K562 (cell line): ENCODE data around the gene FUNDC2. TPM values are rescaled to one million over a fixed set of nuclear protein-coding genes. Genes with fewer than 3 reads are reported as not detected.

ENCODE experiments used
- CCNT2 ChIP-seq: IDR thresholded peaks from 2 replicates; pipeline ENCODE4 v1.6.1; 2011; ENCODE audit warnings: borderline replicate concordance, low read depth, mild to moderate bottlenecking, moderate library complexity, mixed read lengths, low read length; ENCODE audit not compliant: insufficient read length; ENCODE audit errors: extremely low read depth
- NCOA6 ChIP-seq: fragments of 450-650 bp; IDR thresholded peaks from 2 replicates; pipeline ENCODE4 v1.6.1; 2017; ENCODE audit warnings: mild to moderate bottlenecking
- NFIC ChIP-seq: fragments of 450-650 bp; IDR thresholded peaks from 2 replicates; pipeline ENCODE4 v1.6.1; 2017; ENCODE audit warnings: mild to moderate bottlenecking, inconsistent platforms
- PML ChIP-seq: IDR thresholded peaks from 2 replicates; pipeline ENCODE4 v1.6.1; 2012; ENCODE audit warnings: low read length, inconsistent platforms
- POLR2AphosphoS5 ChIP-seq: IDR thresholded peaks from 2 replicates; pipeline ENCODE4 v1.6.1; 2011; ENCODE audit warnings: mild to moderate bottlenecking, low read depth, low read length, moderate library complexity; ENCODE audit not compliant: control insufficient read depth, insufficient read depth
- RREB1 ChIP-seq: fragments of 250-450 bp; sonication (Bioruptor Pico); IDR thresholded peaks from 2 replicates; pipeline ENCODE4 v1.4.0; 2020
- polyA plus RNA-seq, 8 experiments: library from polyadenylated mRNA; depleted of rRNA in 4 of 8; stranded (reverse) in 5 of 8; unstranded in 3 of 8; fragments of >200 nt; fragmentation: Nextera tagmentation in 2 of 8; fragmentation: Illumina TruSeq in 1 of 8; extraction: Ambion mirVana in 2 of 8; extraction: Trizol in 1 of 8; gene quantifications; 2 replicates each; pipeline versions ENCODE4 v1.2.1 to v1.2.3, GENCODE V29; 2011 to 2014; ENCODE audit warnings: inconsistent platforms in 1 of 8, missing spikeins in 1 of 8
- total RNA-seq, 7 experiments: library from RNA; depleted of rRNA in 6 of 7; stranded (reverse); fragments of >200 nt in 6 of 7; fragmentation: Illumina TruSeq in 2 of 7; extraction: Trizol in 2 of 7; gene quantifications; 2 replicates each; pipeline versions ENCODE4 v1.2.1 to v1.2.3, GENCODE V29; 2011 to 2021; ENCODE audit warnings: low replicate concordance in 1 of 7
- TF ChIP-seq, protein P1 (sequence below): fragments of 450-650 bp; conservative IDR thresholded peaks from 2 replicates; pipeline ENCODE4 v1.6.1; 2016; ENCODE audit warnings: missing genetic modification characterization, low read depth, mild to moderate bottlenecking, missing compliant biosample characterization, moderate library complexity
- TF ChIP-seq, protein P2 (sequence below), 2 experiments: fragments of 150-350 bp in 1 of 2; IDR thresholded peaks; 2 replicates each; pipeline ENCODE4 v1.6.1; 2012 to 2016; ENCODE audit warnings: low read depth in 2 of 2, low read length in 2 of 2, mild to moderate bottlenecking in 1 of 2, moderate library complexity in 1 of 2
- TF ChIP-seq, protein P3 (sequence below): fragments of 250-450 bp; sonication (Bioruptor Pico); IDR thresholded peaks from 2 replicates; pipeline ENCODE4 v1.4.0; 2020; ENCODE audit warnings: borderline replicate concordance

Gene FUNDC2
- total and polyA plus RNA-seq, 9 of the 15 experiments (the other 6 are each of a cell fraction or from before 2014, with no cell fraction given): 50.6 to 235 (median 123) TPM

DNA sequence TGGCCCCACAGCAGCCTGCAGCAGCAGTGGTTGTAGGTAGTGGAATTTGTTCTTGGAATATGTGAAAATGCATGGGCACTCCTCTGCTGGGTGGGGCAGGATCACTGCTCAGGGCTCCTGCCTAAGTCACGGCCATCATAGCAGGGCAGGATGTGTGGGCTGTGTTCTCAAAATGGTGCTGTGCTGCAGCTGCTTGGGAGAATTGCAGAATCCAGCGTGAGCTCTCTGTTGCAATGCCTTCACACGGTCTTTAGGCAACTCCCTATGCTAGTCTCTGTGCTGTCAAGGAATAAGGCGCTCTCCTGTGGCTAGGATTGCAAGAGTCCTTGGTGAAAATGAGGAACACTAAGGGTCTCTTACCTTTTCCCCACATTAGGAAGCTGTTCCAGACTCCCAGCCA, 47.0 kb upstream of the FUNDC2 start (continued):
- TF ChIP-seq RREB1 (CRISPR knock-in tag) (no peak), CCNT2 (no peak), NFIC (no peak), NCOA6 (no peak), POLR2AphosphoS5 (no peak), PML (no peak)
- TF ChIP-seq, protein P1, sequence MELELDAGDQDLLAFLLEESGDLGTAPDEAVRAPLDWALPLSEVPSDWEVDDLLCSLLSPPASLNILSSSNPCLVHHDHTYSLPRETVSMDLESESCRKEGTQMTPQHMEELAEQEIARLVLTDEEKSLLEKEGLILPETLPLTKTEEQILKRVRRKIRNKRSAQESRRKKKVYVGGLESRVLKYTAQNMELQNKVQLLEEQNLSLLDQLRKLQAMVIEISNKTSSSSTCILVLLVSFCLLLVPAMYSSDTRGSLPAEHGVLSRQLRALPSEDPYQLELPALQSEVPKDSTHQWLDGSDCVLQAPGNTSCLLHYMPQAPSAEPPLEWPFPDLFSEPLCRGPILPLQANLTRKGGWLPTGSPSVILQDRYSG: no peak
- TF ChIP-seq, protein P2, sequence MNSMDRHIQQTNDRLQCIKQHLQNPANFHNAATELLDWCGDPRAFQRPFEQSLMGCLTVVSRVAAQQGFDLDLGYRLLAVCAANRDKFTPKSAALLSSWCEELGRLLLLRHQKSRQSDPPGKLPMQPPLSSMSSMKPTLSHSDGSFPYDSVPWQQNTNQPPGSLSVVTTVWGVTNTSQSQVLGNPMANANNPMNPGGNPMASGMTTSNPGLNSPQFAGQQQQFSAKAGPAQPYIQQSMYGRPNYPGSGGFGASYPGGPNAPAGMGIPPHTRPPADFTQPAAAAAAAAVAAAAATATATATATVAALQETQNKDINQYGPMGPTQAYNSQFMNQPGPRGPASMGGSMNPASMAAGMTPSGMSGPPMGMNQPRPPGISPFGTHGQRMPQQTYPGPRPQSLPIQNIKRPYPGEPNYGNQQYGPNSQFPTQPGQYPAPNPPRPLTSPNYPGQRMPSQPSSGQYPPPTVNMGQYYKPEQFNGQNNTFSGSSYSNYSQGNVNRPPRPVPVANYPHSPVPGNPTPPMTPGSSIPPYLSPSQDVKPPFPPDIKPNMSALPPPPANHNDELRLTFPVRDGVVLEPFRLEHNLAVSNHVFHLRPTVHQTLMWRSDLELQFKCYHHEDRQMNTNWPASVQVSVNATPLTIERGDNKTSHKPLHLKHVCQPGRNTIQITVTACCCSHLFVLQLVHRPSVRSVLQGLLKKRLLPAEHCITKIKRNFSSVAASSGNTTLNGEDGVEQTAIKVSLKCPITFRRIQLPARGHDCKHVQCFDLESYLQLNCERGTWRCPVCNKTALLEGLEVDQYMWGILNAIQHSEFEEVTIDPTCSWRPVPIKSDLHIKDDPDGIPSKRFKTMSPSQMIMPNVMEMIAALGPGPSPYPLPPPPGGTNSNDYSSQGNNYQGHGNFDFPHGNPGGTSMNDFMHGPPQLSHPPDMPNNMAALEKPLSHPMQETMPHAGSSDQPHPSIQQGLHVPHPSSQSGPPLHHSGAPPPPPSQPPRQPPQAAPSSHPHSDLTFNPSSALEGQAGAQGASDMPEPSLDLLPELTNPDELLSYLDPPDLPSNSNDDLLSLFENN (IDR thresholded peaks at IDR 0.05; ENCODE audit: low read depth in 2 of 2, low read length in 2 of 2): no peak
- TF ChIP-seq, protein P3, sequence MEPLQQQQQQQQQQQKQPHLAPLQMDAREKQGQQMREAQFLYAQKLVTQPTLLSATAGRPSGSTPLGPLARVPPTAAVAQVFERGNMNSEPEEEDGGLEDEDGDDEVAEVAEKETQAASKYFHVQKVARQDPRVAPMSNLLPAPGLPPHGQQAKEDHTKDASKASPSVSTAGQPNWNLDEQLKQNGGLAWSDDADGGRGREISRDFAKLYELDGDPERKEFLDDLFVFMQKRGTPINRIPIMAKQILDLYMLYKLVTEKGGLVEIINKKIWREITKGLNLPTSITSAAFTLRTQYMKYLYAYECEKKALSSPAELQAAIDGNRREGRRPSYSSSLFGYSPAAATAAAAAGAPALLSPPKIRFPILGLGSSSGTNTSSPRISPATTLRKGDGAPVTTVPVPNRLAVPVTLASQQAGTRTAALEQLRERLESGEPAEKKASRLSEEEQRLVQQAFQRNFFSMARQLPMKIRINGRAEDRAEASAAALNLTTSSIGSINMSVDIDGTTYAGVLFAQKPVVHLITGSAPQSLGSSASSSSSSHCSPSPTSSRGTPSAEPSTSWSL (CRISPR knock-in tag): no peak
